Measurements from ENCODE around the gene BIN1. TPM values are rescaled to one million over a fixed set of nuclear protein-coding genes. Genes with fewer than 3 reads are reported as not detected.
A peak's percentile ranks its signal among the peaks of the same experiment; 100 is the strongest.

BIN1 gene
- total RNA-seq, 1 experiment from 2014 or later = 87.5 TPM

DNA sequence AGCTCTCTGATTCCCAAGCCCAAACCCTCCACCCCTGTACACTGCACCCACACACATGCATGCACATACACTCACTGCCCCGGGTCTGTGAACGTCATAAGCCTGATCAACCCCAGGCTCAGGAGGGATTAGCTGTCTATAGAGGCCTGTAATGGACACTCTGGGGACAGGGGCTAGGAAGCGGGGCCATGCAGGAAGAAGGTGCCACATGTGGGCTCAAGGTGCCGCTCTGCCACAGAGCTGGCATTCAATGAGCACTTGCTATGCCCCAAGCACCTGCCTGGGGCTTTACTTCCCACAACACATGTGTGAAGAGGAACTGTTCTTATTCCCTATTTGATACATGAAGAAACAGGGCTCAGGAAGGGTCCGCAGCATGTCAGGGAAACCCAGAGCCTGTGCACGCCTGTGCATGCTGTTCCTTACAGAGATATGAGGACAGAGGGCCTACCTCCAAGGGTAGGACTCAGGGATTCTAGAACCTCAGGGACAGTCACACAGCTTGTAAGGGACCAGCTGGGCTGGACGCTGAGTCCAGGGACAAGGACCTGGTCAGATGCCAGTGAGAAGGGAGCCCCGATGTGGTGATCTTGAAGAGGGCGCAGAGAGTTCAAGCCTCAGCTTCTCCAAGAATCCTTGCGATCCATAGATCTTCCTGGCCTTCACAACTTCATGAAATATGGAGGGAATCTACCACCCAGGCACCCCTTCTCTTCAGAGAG is 5.0 kb downstream of the BIN1 start:
- peaks cover 94% of the 10 kb centered on the region for H3K79me2 ChIP-seq (ENCODE audit: low read depth)
- H4K20me1 ChIP-seq (ENCODE audit: insufficient read depth) = 0 out of 2 replicates have a peak, but pooled peaks cover 6% of the 10 kb centered on the region
- no peaks in the 10 kb centered on the region for H3K9me3 ChIP-seq (ENCODE audit: insufficient read depth, low read depth)

DNA sequence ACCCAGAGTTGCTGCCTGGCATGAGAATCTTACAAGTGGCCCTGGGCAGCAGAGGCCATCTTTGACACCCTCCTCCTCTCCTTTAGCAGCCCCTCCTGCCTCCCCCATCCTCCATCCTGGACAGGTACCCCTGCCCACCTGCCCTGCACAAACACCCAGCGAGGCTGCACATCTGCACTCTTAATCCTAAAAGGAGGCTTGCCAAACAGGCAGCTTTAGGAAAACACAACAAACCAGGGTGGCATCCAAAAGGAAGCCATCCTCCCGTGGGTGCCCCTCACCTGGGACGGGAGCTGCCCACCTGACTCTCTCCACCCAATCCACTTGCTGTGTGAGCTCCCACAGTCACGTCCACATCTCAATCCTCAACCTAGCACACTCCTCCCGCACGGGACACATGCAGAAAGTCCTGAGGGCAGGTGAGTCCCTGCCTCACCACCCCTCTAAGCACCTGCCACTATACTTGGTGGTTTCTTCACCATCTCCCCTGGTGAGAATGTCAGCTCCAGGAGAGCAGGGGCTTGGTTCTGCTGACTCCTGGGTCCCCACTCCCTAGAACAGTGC is 5.8 kb downstream of the BIN1 start:
- no peak for DNase-seq
- ChIA-PET CTCF (no interaction called here), POLR2A (ENCODE audit: unreplicated experiment) (no interaction called here)
- no peaks in the 10 kb centered on the region for H3K36me3 ChIP-seq (ENCODE audit: low read depth)
- H3K9me3 ChIP-seq (ENCODE audit: insufficient read depth, low read depth) = no peaks in the 10 kb centered on the region
- H3K27me3 ChIP-seq (ENCODE audit: insufficient read depth, low read depth) = no peaks in the 10 kb centered on the region
- peaks cover 59% of the 10 kb centered on the region for H3K4me1 ChIP-seq (replicated peaks; ENCODE audit: insufficient read depth)
- no peaks in the 10 kb centered on the region for H3K9me2 ChIP-seq (ENCODE audit: insufficient read depth)
- intact Hi-C loops (cut with micrococcal nuclease; ENCODE audit: unreplicated experiment) = no loop called here
- TF ChIP-seq, protein P1, sequence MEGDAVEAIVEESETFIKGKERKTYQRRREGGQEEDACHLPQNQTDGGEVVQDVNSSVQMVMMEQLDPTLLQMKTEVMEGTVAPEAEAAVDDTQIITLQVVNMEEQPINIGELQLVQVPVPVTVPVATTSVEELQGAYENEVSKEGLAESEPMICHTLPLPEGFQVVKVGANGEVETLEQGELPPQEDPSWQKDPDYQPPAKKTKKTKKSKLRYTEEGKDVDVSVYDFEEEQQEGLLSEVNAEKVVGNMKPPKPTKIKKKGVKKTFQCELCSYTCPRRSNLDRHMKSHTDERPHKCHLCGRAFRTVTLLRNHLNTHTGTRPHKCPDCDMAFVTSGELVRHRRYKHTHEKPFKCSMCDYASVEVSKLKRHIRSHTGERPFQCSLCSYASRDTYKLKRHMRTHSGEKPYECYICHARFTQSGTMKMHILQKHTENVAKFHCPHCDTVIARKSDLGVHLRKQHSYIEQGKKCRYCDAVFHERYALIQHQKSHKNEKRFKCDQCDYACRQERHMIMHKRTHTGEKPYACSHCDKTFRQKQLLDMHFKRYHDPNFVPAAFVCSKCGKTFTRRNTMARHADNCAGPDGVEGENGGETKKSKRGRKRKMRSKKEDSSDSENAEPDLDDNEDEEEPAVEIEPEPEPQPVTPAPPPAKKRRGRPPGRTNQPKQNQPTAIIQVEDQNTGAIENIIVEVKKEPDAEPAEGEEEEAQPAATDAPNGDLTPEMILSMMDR (conservative IDR thresholded peaks at IDR 0.05) = no peak
- TF ChIP-seq EZH2 (IDR thresholded peaks at IDR 0.05; ENCODE audit: low read depth) = no peak
- BruUV-seq (replicated peaks) = no TSS peak
- peaks cover 96% of the 10 kb centered on the region for H3K79me2 ChIP-seq (ENCODE audit: low read depth)
- 0 out of 2 replicates have a peak, but pooled peaks cover 6% of the 10 kb centered on the region for H4K20me1 ChIP-seq (ENCODE audit: insufficient read depth)
- peaks cover 22% of the 10 kb centered on the region for H3F3A ChIP-seq (ENCODE audit: insufficient read depth, low read depth)
- peak overlapping the region; percentile 65 for H3K27ac ChIP-seq
- peak overlapping the region; percentile 69 for H3K4me2 ChIP-seq
- H3K4me3 ChIP-seq = no peak overlapping the region
- no peak overlapping the region for H2AFZ ChIP-seq

More for the DNA sequence above, 5.0 kb downstream of the BIN1 start:
- H3K4me1 ChIP-seq (replicated peaks; ENCODE audit: insufficient read depth) = peaks cover 59% of the 10 kb centered on the region
- peak overlapping the region; percentile 65; the same call in 1 of the 2 replicates for H3K27ac ChIP-seq
- ChIA-PET CTCF (no interaction called here), POLR2A (ENCODE audit: unreplicated experiment) (no interaction called here)
- H3F3A ChIP-seq (ENCODE audit: insufficient read depth, low read depth) = peaks cover 22% of the 10 kb centered on the region
- peak overlapping the region; percentile 69 for H3K4me2 ChIP-seq
- no peaks in the 10 kb centered on the region for H3K27me3 ChIP-seq (ENCODE audit: insufficient read depth, low read depth)
- TF ChIP-seq, protein P1 (conservative IDR thresholded peaks at IDR 0.05) = no peak
- TF ChIP-seq EZH2 (IDR thresholded peaks at IDR 0.05; ENCODE audit: low read depth) = no peak
- intact Hi-C loops (cut with micrococcal nuclease; ENCODE audit: unreplicated experiment) = no loop called here
- no peak for DNase-seq
- no peaks in the 10 kb centered on the region for H3K36me3 ChIP-seq (ENCODE audit: low read depth)
- no peak overlapping the region for H3K4me3 ChIP-seq
- no TSS peak for BruUV-seq (replicated peaks)
- H2AFZ ChIP-seq = no peak overlapping the region
- H3K9me2 ChIP-seq (ENCODE audit: insufficient read depth) = no peaks in the 10 kb centered on the region

DNA sequence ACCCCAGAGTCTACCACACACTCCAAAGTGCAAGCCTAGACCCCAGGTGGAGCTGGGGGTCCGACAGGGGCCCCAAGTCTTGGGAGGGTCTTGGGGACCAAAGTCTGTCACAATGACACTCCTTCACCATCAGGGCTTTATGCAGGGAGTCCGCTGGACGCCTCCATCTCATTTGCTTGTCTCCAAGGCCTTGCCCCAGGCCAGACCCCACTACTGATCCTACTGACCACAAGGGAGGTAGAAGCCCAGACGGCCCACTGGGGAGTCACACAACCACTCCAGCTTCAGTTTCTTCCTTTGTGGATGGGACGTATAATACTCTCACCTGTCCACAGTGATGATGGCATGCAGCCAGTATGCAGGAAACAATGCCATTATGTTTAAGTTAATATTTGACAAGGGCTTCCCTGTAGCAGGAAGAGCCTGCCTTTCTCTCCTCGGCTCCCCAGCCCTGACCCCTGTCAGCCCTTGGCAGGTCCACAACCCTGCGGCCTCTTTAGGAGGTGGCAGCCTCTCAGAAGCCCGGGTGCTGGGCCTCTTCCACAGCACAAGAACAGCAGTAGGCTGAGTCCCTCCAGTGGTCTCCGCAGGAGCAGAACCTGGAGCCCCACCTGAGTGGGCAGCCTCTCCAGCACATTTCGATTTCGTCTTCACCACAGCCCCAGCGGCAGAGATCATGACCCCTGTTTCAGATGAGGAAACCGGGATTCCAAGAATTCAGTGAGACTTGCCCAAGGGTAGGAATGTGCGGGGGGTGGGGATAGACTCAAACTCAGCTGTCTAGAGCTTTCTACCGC is 6.5 kb downstream of the BIN1 start:
- peak overlapping the region; percentile 65 for H3K27ac ChIP-seq
- no peak overlapping the region; the same call in 1 of the 2 replicates for H3K4me3 ChIP-seq
- no peaks in the 10 kb centered on the region for H3K36me3 ChIP-seq (ENCODE audit: low read depth)
- intact Hi-C loops (cut with micrococcal nuclease; ENCODE audit: unreplicated experiment) = no loop called here
- ChIA-PET POLR2A (ENCODE audit: unreplicated experiment) (no interaction called here), CTCF (interaction anchor here (1.1 kb wide), 1 partner anchor 32 kb away, joined by 3 read pairs; no protein-coding TSS in a partner anchor)
- TF ChIP-seq, protein P1 (conservative IDR thresholded peaks at IDR 0.05) = no peak
- 0 out of 2 replicates have a peak, but pooled peaks cover 6% of the 10 kb centered on the region for H4K20me1 ChIP-seq (ENCODE audit: insufficient read depth)
- peaks cover 23% of the 10 kb centered on the region for H3F3A ChIP-seq (ENCODE audit: insufficient read depth, low read depth)
- H3K4me2 ChIP-seq = peak overlapping the region; percentile 69
- no TSS peak for BruUV-seq (replicated peaks)
- H3K79me2 ChIP-seq (ENCODE audit: low read depth) = peaks cover 95% of the 10 kb centered on the region
- no peaks in the 10 kb centered on the region for H3K27me3 ChIP-seq (ENCODE audit: insufficient read depth, low read depth)
- peaks cover 62% of the 10 kb centered on the region for H3K4me1 ChIP-seq (replicated peaks; ENCODE audit: insufficient read depth)
- H3K9me3 ChIP-seq (ENCODE audit: insufficient read depth, low read depth) = no peaks in the 10 kb centered on the region
- peak; percentile 65 to 92 for DNase-seq
- no peaks in the 10 kb centered on the region for H3K9me2 ChIP-seq (ENCODE audit: insufficient read depth)
- H2AFZ ChIP-seq = no peak overlapping the region

Data from PC-9 (cell line).